ENCODE measurements around the gene UCN3. TPM values are rescaled to one million over a fixed set of nuclear protein-coding genes. Genes with fewer than 3 reads are reported as not detected.
A peak's percentile ranks its signal among the peaks of the same experiment; 100 is the strongest.

Gene UCN3
- total RNA-seq, 4 donors from 2014 or later: not detected

GRCh38 chr10:5411941-5412276, 47.1 kb downstream of the UCN3 start:
- Histone ChIP-seq H3K36me3 (no peaks in the 10 kb centered on the region), H3K9me3 (no peaks in the 10 kb centered on the region), H3K27me3 (no peaks in the 10 kb centered on the region), H3K4me1 (peaks cover 0 to 4% of the 10 kb centered on the region in 2 donors), H3K4me3 (replicated peaks in 1 of 3) (peak overlapping the region in 1 of 3 donors; percentile 85), H3K27ac (no peak overlapping the region)
- WGBS, 2 donors: 48 to 49% methylated on average over 3 of the region's 3 CpGs
- no peak for TF ChIP-seq POLR2A (IDR thresholded peaks at IDR 0.05)
- TF ChIP-seq, protein P1, sequence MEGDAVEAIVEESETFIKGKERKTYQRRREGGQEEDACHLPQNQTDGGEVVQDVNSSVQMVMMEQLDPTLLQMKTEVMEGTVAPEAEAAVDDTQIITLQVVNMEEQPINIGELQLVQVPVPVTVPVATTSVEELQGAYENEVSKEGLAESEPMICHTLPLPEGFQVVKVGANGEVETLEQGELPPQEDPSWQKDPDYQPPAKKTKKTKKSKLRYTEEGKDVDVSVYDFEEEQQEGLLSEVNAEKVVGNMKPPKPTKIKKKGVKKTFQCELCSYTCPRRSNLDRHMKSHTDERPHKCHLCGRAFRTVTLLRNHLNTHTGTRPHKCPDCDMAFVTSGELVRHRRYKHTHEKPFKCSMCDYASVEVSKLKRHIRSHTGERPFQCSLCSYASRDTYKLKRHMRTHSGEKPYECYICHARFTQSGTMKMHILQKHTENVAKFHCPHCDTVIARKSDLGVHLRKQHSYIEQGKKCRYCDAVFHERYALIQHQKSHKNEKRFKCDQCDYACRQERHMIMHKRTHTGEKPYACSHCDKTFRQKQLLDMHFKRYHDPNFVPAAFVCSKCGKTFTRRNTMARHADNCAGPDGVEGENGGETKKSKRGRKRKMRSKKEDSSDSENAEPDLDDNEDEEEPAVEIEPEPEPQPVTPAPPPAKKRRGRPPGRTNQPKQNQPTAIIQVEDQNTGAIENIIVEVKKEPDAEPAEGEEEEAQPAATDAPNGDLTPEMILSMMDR (IDR thresholded peaks at IDR 0.05): no peak
- DNase-seq: no peak
- intact Hi-C loops (cut with DNase I): no loop called here

DNA sequence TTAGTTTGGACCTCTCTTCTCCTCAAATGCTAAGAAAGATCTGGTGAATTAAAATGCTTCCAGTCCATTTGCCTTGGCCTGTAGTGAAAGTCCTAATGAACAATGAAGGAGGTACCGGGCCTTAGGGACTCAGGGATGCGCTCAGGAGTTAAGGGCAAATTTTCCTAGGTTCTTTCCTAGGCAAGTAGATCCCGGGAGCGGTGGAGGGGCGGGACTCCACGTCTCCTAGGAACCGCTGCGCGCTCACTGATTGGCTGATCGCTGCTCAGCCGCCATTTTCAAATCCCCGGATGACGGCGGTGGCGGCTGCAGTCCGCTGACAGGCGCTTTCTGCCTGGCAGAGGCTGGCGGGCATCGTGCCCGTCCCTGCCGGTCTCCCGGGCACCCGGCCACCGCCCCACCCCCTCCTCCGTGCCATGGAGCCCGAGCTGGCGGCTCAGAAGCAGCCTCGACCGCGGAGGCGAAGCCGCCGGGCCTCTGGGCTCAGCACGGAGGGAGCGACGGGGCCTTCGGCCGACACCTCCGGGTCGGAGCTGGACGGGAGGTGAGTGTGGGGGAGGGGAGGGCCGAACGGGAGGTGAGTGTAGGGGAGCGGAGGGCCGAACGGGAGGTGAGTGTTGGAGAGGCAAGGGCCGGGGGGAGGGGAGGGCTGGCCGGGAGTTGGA, 47.6 kb downstream of the UCN3 start, which contains the start of gene NET1:
Gene NET1, plus strand, starts transcription at position 281 of the 665 bp plus-strand sequence. Its CDS starts 136 bp downstream, at position 417.
- 0 to 1% methylated on average over 6 to 46 of the region's 48 CpGs for WGBS, 2 donors
- peak; percentile 92 to 93 for DNase-seq
- intact Hi-C loops (cut with DNase I): no loop called here
- Histone ChIP-seq H3K27me3 (no peaks in the 10 kb centered on the region), H3K27ac (peak within 1 kb of the TSS; percentile 65 to 78 (median 70)), H3K4me1 (peaks cover 0 to 4% of the 10 kb centered on the region in 2 donors), H3K36me3 (no peaks in the 10 kb centered on the region), H3K9me3 (no peaks in the 10 kb centered on the region), H3K4me3 (replicated peaks in 1 of 3) (peak within 1 kb of the TSS; percentile 33 to 85 (median 83))
- TF ChIP-seq POLR2A (IDR thresholded peaks at IDR 0.05): peak in 1 of 2 donors; percentile 61
- TF ChIP-seq, protein P1 (IDR thresholded peaks at IDR 0.05): no peak

DNA sequence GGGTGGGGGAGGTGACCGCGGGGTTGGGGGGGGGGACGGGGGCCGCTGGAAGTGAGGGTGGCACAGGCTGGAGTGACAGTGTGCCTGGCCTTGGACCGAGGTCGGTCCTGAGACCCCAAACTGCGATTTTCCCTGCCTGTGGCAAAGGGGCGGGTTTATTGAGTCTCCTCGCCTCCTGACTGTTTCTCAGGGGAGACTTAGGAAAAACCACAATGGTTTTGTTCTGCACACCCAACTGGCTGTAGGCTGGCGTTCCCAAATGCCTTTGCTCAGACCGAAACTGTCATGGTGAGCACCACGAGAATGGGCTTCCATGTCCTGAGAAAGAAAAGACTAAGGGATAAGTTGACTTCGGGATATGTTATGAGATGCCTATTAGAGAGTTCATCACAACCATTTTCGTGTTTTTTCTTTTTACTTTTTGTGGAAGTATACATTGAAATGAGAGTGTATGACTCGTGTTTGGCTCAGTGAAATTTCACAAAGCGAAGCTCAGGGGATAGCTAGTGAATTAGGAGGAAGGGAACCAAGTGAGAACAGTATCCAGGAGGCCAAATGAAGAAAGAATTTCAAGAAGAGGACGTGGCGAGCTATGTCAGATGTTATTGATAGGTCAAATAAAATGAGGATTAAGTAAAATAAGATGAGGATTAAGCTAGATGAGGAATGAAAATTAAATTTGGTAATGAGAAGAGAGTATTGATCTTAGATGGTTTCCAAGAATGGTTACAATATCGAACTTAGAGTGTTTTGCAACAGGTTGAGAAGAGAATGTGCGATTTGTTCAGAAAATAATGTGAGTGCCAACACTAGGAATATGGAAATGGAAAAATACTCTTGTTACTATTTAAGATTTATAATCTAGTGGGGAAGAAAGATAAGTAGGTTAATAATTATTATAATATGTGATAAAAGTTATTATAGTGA, 48.5 kb downstream of the UCN3 start:
- 19 to 31% methylated on average over 17 to 20 of the region's 20 CpGs for WGBS, 2 donors
- intact Hi-C loops (cut with DNase I): no loop called here
- Histone ChIP-seq H3K4me3 (replicated peaks in 1 of 3) (peak overlapping the region in 2 of 3 donors; percentile 18 to 85), H3K36me3 (no peaks in the 10 kb centered on the region), H3K27me3 (no peaks in the 10 kb centered on the region), H3K9me3 (no peaks in the 10 kb centered on the region), H3K4me1 (peaks cover 0 to 4% of the 10 kb centered on the region in 2 donors), H3K27ac (no peak overlapping the region)
- TF ChIP-seq, protein P1 (IDR thresholded peaks at IDR 0.05): no peak
- TF ChIP-seq POLR2A (IDR thresholded peaks at IDR 0.05): no peak
- DNase-seq: peak in 1 of 2 donors; percentile 6

GRCh38 chr10:5416981-5417380, 52.2 kb downstream of the UCN3 start:
- H3K4me3 ChIP-seq (replicated peaks in 1 of 3): no peak overlapping the region
- TF ChIP-seq, protein P1 (IDR thresholded peaks at IDR 0.05): no peak
- TF ChIP-seq POLR2A (IDR thresholded peaks at IDR 0.05): no peak
- H3K36me3 ChIP-seq: no peaks in the 10 kb centered on the region
- no peaks in the 10 kb centered on the region for H3K27me3 ChIP-seq
- DNase-seq: no peak
- no peak overlapping the region for H3K27ac ChIP-seq
- intact Hi-C loops (cut with DNase I): no loop called here
- 90 to 96% methylated on average over 10 to 11 of the region's 11 CpGs for WGBS, 2 donors
- H3K9me3 ChIP-seq: no peaks in the 10 kb centered on the region
- H3K4me1 ChIP-seq: peaks cover 0 to 4% of the 10 kb centered on the region in 2 donors

GRCh38 chr10:5418584-5418983, 53.8 kb downstream of the UCN3 start:
- H3K27me3 ChIP-seq: no peaks in the 10 kb centered on the region
- no peak for DNase-seq
- no peaks in the 10 kb centered on the region for H3K9me3 ChIP-seq
- TF ChIP-seq, protein P1 (IDR thresholded peaks at IDR 0.05): no peak
- no peak for TF ChIP-seq POLR2A (IDR thresholded peaks at IDR 0.05)
- H3K36me3 ChIP-seq: no peaks in the 10 kb centered on the region
- no peak overlapping the region for H3K4me3 ChIP-seq (replicated peaks in 1 of 3)
- H3K27ac ChIP-seq: no peak overlapping the region
- H3K4me1 ChIP-seq: no peaks in the 10 kb centered on the region
- intact Hi-C loops (cut with DNase I): no loop called here
